K562 (cell line): ENCODE data around the gene ZNHIT1. TPM values are rescaled to one million over a fixed set of nuclear protein-coding genes. Genes with fewer than 3 reads are reported as not detected.

ENCODE experiments used
- ATAC-seq: fragments of 200-7000 bp; cut with Tn5 transposase; 3 replicates; pipeline ENCODE4 v1.9.1; 2020; ENCODE audit warnings: moderate library complexity
- BruUV-seq: library from RNA; stranded (reverse); fragments of 400-500 nt; replicated peaks from 2 replicates; lab custom pipeline; 2021; lab: Mats Ljungman, UMichigan
- CTCF ChIA-PET: fragments of 300-600 bp; formaldehyde crosslinking; extraction: SDS; loops from one replicate; lab custom pipeline; 2021; ENCODE audit warnings: low intra/inter-chr PET ratio; lab: Yijun Ruan, JAX
- POLR2A ChIA-PET: fragments of 300-600, 350-650 bp; sonication (Branson Sonifier 250); formaldehyde crosslinking; extraction: SDS; loops from one replicate; lab custom pipeline; 2021; ENCODE audit warnings: antibody characterized with exemption, inconsistent platforms; lab: Yijun Ruan, JAX
- DNase-seq, 4 experiments: peaks; one replicate each; pipeline versions ENCODE4 v3.0.0 to v3.0.0-alpha.2; 2011 to 2018; ENCODE audit warnings: low spot score in 3 of 4, mixed read lengths in 3 of 4; ENCODE audit errors: extremely low read depth in 1 of 4
- FAIRE-seq: peaks from 2 replicates; lab custom pipeline; 2011; peaks lifted over from hg19 to GRCh38; lab: Jason Lieb, UNC
- H2AFZ ChIP-seq: 2 replicates; pipeline ENCODE4 v1.6.0; 2011; ENCODE audit warnings: low read depth, low read length, control low read depth, inconsistent platforms
- H3K27ac ChIP-seq: fragments of 200-600 bp; 3 replicates; pipeline ENCODE4 v1.8.0; 2011; ENCODE audit warnings: low read depth, mild to moderate bottlenecking, control low read depth, inconsistent platforms, low read length, moderate library complexity, mixed read lengths; ENCODE audit errors: extremely low read depth
- H3K27me3 ChIP-seq, 2 experiments: fragments of 300-600 bp in 1 of 2; 2 replicates in 1 of 2; 3 replicates in 1 of 2; pipeline versions ENCODE4 v1.6.0 to v1.8.0; 2011; ENCODE audit warnings: inconsistent platforms in 2 of 2, low read length in 2 of 2, mild to moderate bottlenecking in 1 of 2, mixed read lengths in 1 of 2, moderate library complexity in 1 of 2; ENCODE audit not compliant: control insufficient read depth in 2 of 2, insufficient read depth in 2 of 2
- H3K36me3 ChIP-seq: fragments of 300-600 bp; 3 replicates; pipeline ENCODE4 v1.8.0; 2011; ENCODE audit warnings: mild to moderate bottlenecking, low read length, inconsistent platforms; ENCODE audit not compliant: control insufficient read depth, insufficient read depth
- H3K4me1 ChIP-seq, 2 experiments: fragments of 200-600 bp in 1 of 2; replicated peaks in 1 of 2; 2 replicates in 1 of 2; 3 replicates in 1 of 2; pipeline versions ENCODE4 v1.5.1 to v1.8.0; 2011; ENCODE audit warnings: inconsistent platforms in 2 of 2, low read length in 2 of 2, mild to moderate bottlenecking in 1 of 2, mixed read lengths in 1 of 2, moderate library complexity in 1 of 2; ENCODE audit not compliant: control insufficient read depth in 2 of 2, insufficient read depth in 2 of 2
- H3K4me2 ChIP-seq: 2 replicates; pipeline ENCODE4 v1.6.1; 2011; ENCODE audit warnings: low read length, control low read depth, inconsistent platforms, mixed read lengths; ENCODE audit not compliant: insufficient read depth
- H3K4me3 ChIP-seq: fragments of 200-600 bp; sonication (generic), shearing (Covaris generic); 2 replicates; pipeline ENCODE4 v1.5.1; 2016; ENCODE audit warnings: control low read depth, inconsistent platforms
- H3K79me2 ChIP-seq: fragments of 200-600 bp; 3 replicates; pipeline ENCODE4 v1.8.0; 2011; ENCODE audit warnings: low read length, inconsistent platforms; ENCODE audit not compliant: control insufficient read depth, insufficient read depth
- H3K9ac ChIP-seq, 2 experiments: 2 replicates each; pipeline versions ENCODE4 v1.6.0 to v1.6.1; 2011; ENCODE audit warnings: low read depth in 2 of 2, low read length in 2 of 2, control low read depth in 1 of 2, inconsistent platforms in 1 of 2, mild to moderate bottlenecking in 1 of 2, mixed read lengths in 1 of 2; ENCODE audit not compliant: insufficient read depth in 1 of 2
- H3K9me1 ChIP-seq: one replicate; pipeline ENCODE4 v1.6.0; 2011; ENCODE audit warnings: inconsistent platforms, mild to moderate bottlenecking, low read length, moderate library complexity; ENCODE audit not compliant: control insufficient read depth, insufficient read depth
- H3K9me3 ChIP-seq: replicated peaks from 2 replicates; pipeline ENCODE4 v1.5.1; 2011; ENCODE audit warnings: low read depth, low read length, inconsistent platforms; ENCODE audit not compliant: control insufficient read depth, insufficient read depth
- H4K20me1 ChIP-seq: replicated peaks from 2 replicates; pipeline ENCODE4 v1.6.1; 2011; ENCODE audit warnings: low read length, inconsistent platforms, mixed read lengths; ENCODE audit not compliant: control insufficient read depth, insufficient read depth
- ARHGAP35 ChIP-seq: fragments of 450-650 bp; IDR thresholded peaks from 2 replicates; pipeline ENCODE4 v1.6.1; 2018; ENCODE audit not compliant: partially characterized antibody
- EP400 ChIP-seq: fragments of 450-650 bp; IDR thresholded peaks from 2 replicates; pipeline ENCODE4 v1.6.1; 2017; ENCODE audit warnings: antibody characterized with exemption, mild to moderate bottlenecking, moderate library complexity
- FUS ChIP-seq: fragments of 200-400 bp; formaldehyde crosslinking; optimal IDR thresholded peaks from 2 replicates; pipeline ENCODE3; 2017; ENCODE audit warnings: low read depth, low read length
- MCM2 ChIP-seq: fragments of 450-650 bp; IDR thresholded peaks from 2 replicates; pipeline ENCODE4 v1.6.1; 2017; ENCODE audit warnings: low read depth, mild to moderate bottlenecking
- NCOA6 ChIP-seq: fragments of 450-650 bp; IDR thresholded peaks from 2 replicates; pipeline ENCODE4 v1.6.1; 2017; ENCODE audit warnings: mild to moderate bottlenecking
- PHF20 ChIP-seq: fragments of 450-650 bp; IDR thresholded peaks from 2 replicates; pipeline ENCODE4 v1.6.1; 2018; ENCODE audit not compliant: partially characterized antibody
- REST ChIP-seq, 2 experiments: fragments of 450-650 bp; formaldehyde crosslinking in 1 of 2; IDR thresholded peaks; 2 replicates each; pipeline versions ENCODE4 v1.4.0 to v1.6.1; 2014 to 2020; ENCODE audit warnings: mild to moderate bottlenecking in 2 of 2, borderline replicate concordance in 1 of 2, low read depth in 1 of 2
- ZNF23 ChIP-seq: fragments of 250-450 bp; sonication (Bioruptor Pico); IDR thresholded peaks from 2 replicates; pipeline ENCODE4 v1.4.0; 2020; ENCODE audit warnings: mild to moderate bottlenecking
- ZNF253 ChIP-seq: fragments of 250-450 bp; sonication (Bioruptor Pico); conservative IDR thresholded peaks from 2 replicates; pipeline ENCODE4 v1.6.1; 2021; ENCODE audit warnings: mild to moderate bottlenecking
- ZNF444 ChIP-seq: fragments of 250-450 bp; sonication (Bioruptor Pico); IDR thresholded peaks from 2 replicates; pipeline ENCODE4 v1.4.0; 2020; ENCODE audit warnings: mild to moderate bottlenecking, moderate library complexity
- ZNF778 ChIP-seq: fragments of 450-650 bp; formaldehyde crosslinking; IDR thresholded peaks from 2 replicates; pipeline ENCODE4 v1.4.0; 2020; ENCODE audit warnings: mild to moderate bottlenecking, moderate library complexity
- WGBS: fragments of 100-300 bp; shearing (Covaris generic); methylation state at CpG from one replicate; pipeline ENCODE4 v1.1.6; 2016; ENCODE audit warnings: low coverage, mixed read lengths; ENCODE audit not compliant: insufficient coverage; ENCODE audit errors: missing lambda C conversion rate; 5-methylcytosine and 5-hydroxymethylcytosine counted together
- in situ Hi-C: fragments of 300-500 bp; cut with MboI; formaldehyde crosslinking; loops from 4 replicates; pipeline ENCODE4 v1.15.0; 2018; ENCODE audit warnings: inconsistent platforms, mixed read lengths
- intact Hi-C: fragments of 100-400 bp; cut with micrococcal nuclease; formaldehyde crosslinking; loops from 2 replicates; pipeline ENCODE4 v1.14.2; 2022
- polyA plus RNA-seq, 8 experiments: library from polyadenylated mRNA; depleted of rRNA in 4 of 8; stranded (reverse) in 5 of 8; unstranded in 3 of 8; fragments of >200 nt; fragmentation: Nextera tagmentation in 2 of 8; fragmentation: Illumina TruSeq in 1 of 8; extraction: Ambion mirVana in 2 of 8; extraction: Trizol in 1 of 8; gene quantifications; 2 replicates each; pipeline versions ENCODE4 v1.2.1 to v1.2.3, GENCODE V29; 2011 to 2014; ENCODE audit warnings: inconsistent platforms in 1 of 8, missing spikeins in 1 of 8
- total RNA-seq, 7 experiments: library from RNA; depleted of rRNA in 6 of 7; stranded (reverse); fragments of >200 nt in 6 of 7; fragmentation: Illumina TruSeq in 2 of 7; extraction: Trizol in 2 of 7; gene quantifications; 2 replicates each; pipeline versions ENCODE4 v1.2.1 to v1.2.3, GENCODE V29; 2011 to 2021; ENCODE audit warnings: low replicate concordance in 1 of 7
- TF ChIP-seq, protein P1 (sequence below): conservative IDR thresholded peaks from 2 replicates; pipeline ENCODE4 v1.6.1; 2011; ENCODE audit warnings: low read depth, mild to moderate bottlenecking, low read length; ENCODE audit not compliant: control insufficient read depth
- TF ChIP-seq, protein P2 (sequence below): fragments of 450-650 bp; formaldehyde crosslinking; IDR thresholded peaks from 2 replicates; pipeline ENCODE4 v1.4.0; 2020; ENCODE audit warnings: mild to moderate bottlenecking, moderate library complexity

Gene ZNHIT1
- total and polyA plus RNA-seq, 9 of the 15 experiments (the other 6 are each of a cell fraction or from before 2014, with no cell fraction given): 6.4 to 162 (median 70.1) TPM

- Histone ChIP-seq H2AFZ (no peak overlapping the region), H3K36me3 (no peaks in the 10 kb centered on the region), H3K4me3 (no peak overlapping the region), H3K9ac (no peak overlapping the region; a peak in 1 of 4 replicates), H3K4me1 (peaks cover 5 to 40% of the 10 kb centered on the region in 2 experiments; a peak in 4 of 5 replicates), H4K20me1 (no peaks in the 10 kb centered on the region; the same call in 1 of the 2 replicates), H3K27ac (no peak overlapping the region), H3K79me2 (no peaks in the 10 kb centered on the region), H3K9me3 (no peaks in the 10 kb centered on the region), H3K4me2 (no peak overlapping the region), H3K9me1 (no peaks in the 10 kb centered on the region), H3K27me3 (peaks cover 43 to 50% of the 10 kb centered on the region in 2 experiments; a peak in 4 of 5 replicates)
- ATAC-seq (no peak), DNase-seq (no peak), FAIRE-seq (no peak)
- WGBS: 10% methylated on average over 3 of the region's 3 CpGs
- in situ Hi-C loops (no loop called here), intact Hi-C loops (no loop called here)
- POLR2A ChIA-PET: interaction anchor here (1.8 kb wide), 1 partner anchor 9 kb away, joined by 7 read pairs; no protein-coding TSS in a partner anchor
- no TSS peak for BruUV-seq
- CTCF ChIA-PET: no interaction called here
- no peak for TF ChIP-seq NCOA6
- TF ChIP-seq, protein P1, sequence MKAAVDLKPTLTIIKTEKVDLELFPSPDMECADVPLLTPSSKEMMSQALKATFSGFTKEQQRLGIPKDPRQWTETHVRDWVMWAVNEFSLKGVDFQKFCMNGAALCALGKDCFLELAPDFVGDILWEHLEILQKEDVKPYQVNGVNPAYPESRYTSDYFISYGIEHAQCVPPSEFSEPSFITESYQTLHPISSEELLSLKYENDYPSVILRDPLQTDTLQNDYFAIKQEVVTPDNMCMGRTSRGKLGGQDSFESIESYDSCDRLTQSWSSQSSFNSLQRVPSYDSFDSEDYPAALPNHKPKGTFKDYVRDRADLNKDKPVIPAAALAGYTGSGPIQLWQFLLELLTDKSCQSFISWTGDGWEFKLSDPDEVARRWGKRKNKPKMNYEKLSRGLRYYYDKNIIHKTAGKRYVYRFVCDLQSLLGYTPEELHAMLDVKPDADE: no peak
- TF ChIP-seq ZNF253 (CRISPR knock-in tag): no peak
- TF ChIP-seq REST (IDR thresholded peaks at IDR 0.05; ENCODE audit: borderline replicate concordance): no peak
- no peak for TF ChIP-seq REST (CRISPR knock-in tag; IDR thresholded peaks at IDR 0.05; ENCODE audit: low read depth)
- TF ChIP-seq ZNF444 (CRISPR knock-in tag): no peak
- TF ChIP-seq EP400: no peak
- TF ChIP-seq ZNF23 (CRISPR knock-in tag): no peak
- TF ChIP-seq ZNF778 (CRISPR knock-in tag): no peak
- TF ChIP-seq PHF20: no peak
- TF ChIP-seq MCM2: no peak
- no peak for TF ChIP-seq ARHGAP35
- no peak for TF ChIP-seq FUS
- TF ChIP-seq, protein P2, sequence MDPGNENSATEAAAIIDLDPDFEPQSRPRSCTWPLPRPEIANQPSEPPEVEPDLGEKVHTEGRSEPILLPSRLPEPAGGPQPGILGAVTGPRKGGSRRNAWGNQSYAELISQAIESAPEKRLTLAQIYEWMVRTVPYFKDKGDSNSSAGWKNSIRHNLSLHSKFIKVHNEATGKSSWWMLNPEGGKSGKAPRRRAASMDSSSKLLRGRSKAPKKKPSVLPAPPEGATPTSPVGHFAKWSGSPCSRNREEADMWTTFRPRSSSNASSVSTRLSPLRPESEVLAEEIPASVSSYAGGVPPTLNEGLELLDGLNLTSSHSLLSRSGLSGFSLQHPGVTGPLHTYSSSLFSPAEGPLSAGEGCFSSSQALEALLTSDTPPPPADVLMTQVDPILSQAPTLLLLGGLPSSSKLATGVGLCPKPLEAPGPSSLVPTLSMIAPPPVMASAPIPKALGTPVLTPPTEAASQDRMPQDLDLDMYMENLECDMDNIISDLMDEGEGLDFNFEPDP: no peak
These were observed 42.3 kb upstream of the ZNHIT1 start for GRCh38 chr7:101175664-101176063.
